HUES64 (cell line): ENCODE results near the gene RNF31.

Experiments used
- H3K27ac ChIP-seq: 2 replicates; pipeline ENCODE4 v1.7.0; 2013; ENCODE audit warnings: low read depth, low read length, inconsistent platforms
- H3K27me3 ChIP-seq: 2 replicates; pipeline ENCODE4 v1.6.1; 2013; ENCODE audit warnings: mild to moderate bottlenecking, low read length; ENCODE audit not compliant: insufficient read depth
- H3K36me3 ChIP-seq: 2 replicates; pipeline ENCODE4 v1.6.1; 2013; ENCODE audit warnings: mild to moderate bottlenecking, low read length; ENCODE audit not compliant: insufficient read depth
- H3K4me1 ChIP-seq: 2 replicates; pipeline ENCODE4 v1.6.1; 2013; ENCODE audit warnings: mild to moderate bottlenecking, low read length, moderate library complexity; ENCODE audit not compliant: insufficient read depth
- H3K4me3 ChIP-seq: 2 replicates; pipeline ENCODE4 v1.5.1; 2013; ENCODE audit warnings: mild to moderate bottlenecking, low read length, moderate library complexity
- H3K9ac ChIP-seq: 2 replicates; pipeline ENCODE4 v1.6.1; 2013; ENCODE audit warnings: mild to moderate bottlenecking, low read depth, low read length
- H3K9me3 ChIP-seq: 2 replicates; pipeline ENCODE4 v1.6.1; 2013; ENCODE audit warnings: low read depth, low read length; ENCODE audit not compliant: insufficient read depth
- WGBS: fragments of 150-250, 120-280 bp; methylation state at CpG from one replicate; pipeline ENCODE4 v1.1.7; 2013; ENCODE audit warnings: missing lambda C conversion rate; 5-methylcytosine and 5-hydroxymethylcytosine counted together

Gene RNF31

GRCh38 chr14:24165785-24166184 is 18.5 kb downstream of the RNF31 start:
- Histone ChIP-seq H3K27me3 (no peaks in the 10 kb centered on the region), H3K9me3 (no peaks in the 10 kb centered on the region), H3K9ac (no peak overlapping the region), H3K27ac (no peak overlapping the region), H3K4me1 (peaks cover 3% of the 10 kb centered on the region; the same call in 1 of the 2 replicates), H3K36me3 (peaks cover 35% of the 10 kb centered on the region), H3K4me3 (no peak overlapping the region)
- 93% methylated on average over 5 of the region's 5 CpGs for WGBS

GRCh38 chr14:24167469-24168114 is 20.3 kb downstream of the RNF31 start:
- Histone ChIP-seq H3K27ac (no peak overlapping the region), H3K36me3 (peaks cover 35% of the 10 kb centered on the region), H3K9me3 (no peaks in the 10 kb centered on the region), H3K9ac (no peak overlapping the region), H3K27me3 (no peaks in the 10 kb centered on the region), H3K4me1 (no peaks in the 10 kb centered on the region), H3K4me3 (no peak overlapping the region)
- 91% methylated on average over 3 of the region's 3 CpGs for WGBS

GRCh38 chr14:24171422-24172260 is 24.3 kb downstream of the RNF31 start, which contains the start of gene REC8:
TSS of gene REC8 (plus strand) at chr14:24172080. CDS start at chr14:24172553, 473 bp downstream.
- WGBS: 12% methylated on average over 63 of the region's 63 CpGs
- H3K9ac ChIP-seq: no peak within 1 kb of the TSS; the same call in 1 of the 2 replicates
- peaks cover 13% of the 10 kb centered on the region for H3K36me3 ChIP-seq
- H3K27ac ChIP-seq: no peak within 1 kb of the TSS; the same call in 1 of the 2 replicates
- no peaks in the 10 kb centered on the region for H3K4me1 ChIP-seq
- H3K27me3 ChIP-seq: no peaks in the 10 kb centered on the region
- H3K9me3 ChIP-seq: no peaks in the 10 kb centered on the region
- peak within 1 kb of the TSS; percentile 70 for H3K4me3 ChIP-seq

GRCh38 chr14:24172261-24172860 is 25.1 kb downstream of the RNF31 start:
- no peaks in the 10 kb centered on the region for H3K4me1 ChIP-seq
- H3K9ac ChIP-seq: no peak overlapping the region; the same call in 1 of the 2 replicates
- no peaks in the 10 kb centered on the region for H3K27me3 ChIP-seq
- H3K9me3 ChIP-seq: no peaks in the 10 kb centered on the region
- H3K36me3 ChIP-seq: peaks cover 18% of the 10 kb centered on the region
- WGBS: 81% methylated on average over 30 of the region's 30 CpGs
- peak overlapping the region; percentile 70 for H3K4me3 ChIP-seq
- no peak overlapping the region for H3K27ac ChIP-seq

- Histone ChIP-seq H3K4me3 (peak overlapping the region; percentile 70), H3K36me3 (peaks cover 23% of the 10 kb centered on the region), H3K27ac (no peak overlapping the region), H3K4me1 (no peaks in the 10 kb centered on the region), H3K27me3 (no peaks in the 10 kb centered on the region), H3K9me3 (no peaks in the 10 kb centered on the region), H3K9ac (no peak overlapping the region)
- WGBS: 94% methylated on average over 20 of the region's 20 CpGs
Observed at GRCh38 chr14:24172871-24173281, 25.6 kb downstream of the RNF31 start.

- no peak overlapping the region for H3K9ac ChIP-seq
- H3K4me1 ChIP-seq: no peaks in the 10 kb centered on the region
- peaks cover 59% of the 10 kb centered on the region for H3K36me3 ChIP-seq
- H3K27ac ChIP-seq: no peak overlapping the region
- H3K4me3 ChIP-seq: no peak overlapping the region
- WGBS: 95% methylated on average over 5 of the region's 5 CpGs
- H3K27me3 ChIP-seq: no peaks in the 10 kb centered on the region
- H3K9me3 ChIP-seq: no peaks in the 10 kb centered on the region
Observed at GRCh38 chr14:24176599-24176998, 29.3 kb downstream of the RNF31 start.

- Histone ChIP-seq H3K9ac (no peak overlapping the region), H3K4me3 (no peak overlapping the region), H3K27me3 (no peaks in the 10 kb centered on the region), H3K36me3 (peaks cover 66% of the 10 kb centered on the region), H3K27ac (no peak overlapping the region), H3K4me1 (no peaks in the 10 kb centered on the region), H3K9me3 (no peaks in the 10 kb centered on the region)
- WGBS: 97% methylated on average over 11 of the region's 12 CpGs
Observed at GRCh38 chr14:24177041-24177825, 29.9 kb downstream of the RNF31 start.

GRCh38 chr14:24177891-24178290 is 30.6 kb downstream of the RNF31 start:
- no peak overlapping the region for H3K27ac ChIP-seq
- H3K4me1 ChIP-seq: no peaks in the 10 kb centered on the region
- H3K9ac ChIP-seq: no peak overlapping the region
- 91% methylated on average over 14 of the region's 14 CpGs for WGBS
- peaks cover 72% of the 10 kb centered on the region for H3K36me3 ChIP-seq
- no peak overlapping the region for H3K4me3 ChIP-seq
- no peaks in the 10 kb centered on the region for H3K27me3 ChIP-seq
- H3K9me3 ChIP-seq: no peaks in the 10 kb centered on the region

- no peaks in the 10 kb centered on the region for H3K27me3 ChIP-seq
- no peaks in the 10 kb centered on the region for H3K4me1 ChIP-seq
- H3K9ac ChIP-seq: no peak overlapping the region; the same call in 1 of the 2 replicates
- no peaks in the 10 kb centered on the region for H3K9me3 ChIP-seq
- H3K4me3 ChIP-seq: no peak overlapping the region
- WGBS: 90% methylated on average over 12 of the region's 12 CpGs
- H3K27ac ChIP-seq: no peak overlapping the region
- H3K36me3 ChIP-seq: peaks cover 79% of the 10 kb centered on the region
Observed at GRCh38 chr14:24178399-24179178, 31.3 kb downstream of the RNF31 start.

- no peaks in the 10 kb centered on the region for H3K4me1 ChIP-seq
- no peak overlapping the region for H3K4me3 ChIP-seq
- no peak overlapping the region for H3K9ac ChIP-seq
- WGBS: 94% methylated on average over 14 of the region's 14 CpGs
- no peaks in the 10 kb centered on the region for H3K9me3 ChIP-seq
- H3K36me3 ChIP-seq: peaks cover 86% of the 10 kb centered on the region
- H3K27ac ChIP-seq: no peak overlapping the region
- H3K27me3 ChIP-seq: no peaks in the 10 kb centered on the region
Observed at GRCh38 chr14:24179294-24179960, 32.1 kb downstream of the RNF31 start.
